GM12878 (cell line): ENCODE measurements around the gene AKAP13. TPM values are rescaled to one million over a fixed set of nuclear protein-coding genes. Genes with fewer than 3 reads are reported as not detected.

Experiments used
- ETV6 ChIP-seq, 2 experiments: fragments of 450-650 bp in 1 of 2; IDR thresholded peaks in 1 of 2; conservative IDR thresholded peaks in 1 of 2; 2 replicates each; pipeline ENCODE4 v1.6.1; 2014; ENCODE audit warnings: antibody characterized with exemption in 1 of 2, borderline replicate concordance in 1 of 2, low read depth in 1 of 2, mild to moderate bottlenecking in 1 of 2, moderate library complexity in 1 of 2
- GATAD2B ChIP-seq: fragments of 450-650 bp; conservative IDR thresholded peaks from 2 replicates; pipeline ENCODE4 v1.6.1; 2017; ENCODE audit warnings: low read depth, mild to moderate bottlenecking, moderate library complexity
- IRF5 ChIP-seq: fragments of 450-650 bp; IDR thresholded peaks from 2 replicates; pipeline ENCODE4 v1.6.1; 2017; ENCODE audit warnings: borderline replicate concordance
- MAX ChIP-seq: IDR thresholded peaks from 2 replicates; pipeline ENCODE4 v1.6.1; 2012; ENCODE audit warnings: low read depth, low read length, improper control_type of control experiment
- MTA3 ChIP-seq: IDR thresholded peaks from 2 replicates; pipeline ENCODE4 v1.6.1; 2012; ENCODE audit warnings: low read length, inconsistent platforms, borderline replicate concordance
- NFIC ChIP-seq: IDR thresholded peaks from 2 replicates; pipeline ENCODE4 v1.6.1; 2012; ENCODE audit warnings: low read depth, mild to moderate bottlenecking, inconsistent platforms, low read length, moderate library complexity
- NKRF ChIP-seq: fragments of 450-650 bp; conservative IDR thresholded peaks from 2 replicates; pipeline ENCODE4 v1.6.1; 2017; ENCODE audit warnings: mild to moderate bottlenecking, moderate library complexity
- NR2F1 ChIP-seq: fragments of 450-650 bp; conservative IDR thresholded peaks from 2 replicates; pipeline ENCODE4 v1.6.1; 2017; ENCODE audit warnings: mild to moderate bottlenecking
- POLR2AphosphoS5 ChIP-seq: IDR thresholded peaks from 2 replicates; pipeline ENCODE4 v1.6.1; 2011; ENCODE audit warnings: mild to moderate bottlenecking, low read length, inconsistent platforms
- RAD21 ChIP-seq: IDR thresholded peaks from 2 replicates; pipeline ENCODE4 v1.6.1; 2011; ENCODE audit warnings: mild to moderate bottlenecking, low read depth, low read length, moderate library complexity; ENCODE audit not compliant: insufficient read depth
- RBBP5 ChIP-seq: fragments of 200-600 bp; sonication (generic); conservative IDR thresholded peaks from 2 replicates; pipeline ENCODE4 v1.6.1; 2016
- RELB ChIP-seq: fragments of 450-650 bp; IDR thresholded peaks from 2 replicates; pipeline ENCODE4 v1.6.1; 2017; ENCODE audit warnings: low read depth, mild to moderate bottlenecking, moderate library complexity
- RFX5 ChIP-seq: IDR thresholded peaks from 2 replicates; pipeline ENCODE4 v1.6.1; 2011; ENCODE audit warnings: low read depth, low read length, improper control_type of control experiment
- SMARCA5 ChIP-seq: fragments of 450-650 bp; IDR thresholded peaks from 2 replicates; pipeline ENCODE4 v1.6.1; 2017; ENCODE audit warnings: mild to moderate bottlenecking
- SUPT20H ChIP-seq: IDR thresholded peaks from 2 replicates; pipeline ENCODE4 v1.6.1; 2011; ENCODE audit warnings: low read depth, mild to moderate bottlenecking, low read length, moderate library complexity, borderline replicate concordance; ENCODE audit not compliant: control insufficient read depth
- ZBTB33 ChIP-seq: fragments of 450-650 bp; IDR thresholded peaks from 2 replicates; pipeline ENCODE4 v1.6.1; 2017; ENCODE audit warnings: mild to moderate bottlenecking
- polyA plus RNA-seq, 11 experiments: library from polyadenylated mRNA; depleted of rRNA in 4 of 11; unstranded in 6 of 11; stranded (reverse) in 5 of 11; fragments of >200 nt; fragmentation: Nextera tagmentation in 4 of 11; fragmentation: Illumina TruSeq in 1 of 11; extraction: Ambion mirVana in 4 of 11; extraction: Trizol in 1 of 11; gene quantifications; 1 replicate in 1 of 11; 2 replicates in 10 of 11; pipeline versions ENCODE4 v1.2.1 to v1.2.3, GENCODE V29; 2011 to 2016; ENCODE audit warnings: inconsistent platforms in 2 of 11, missing spikeins in 2 of 11, low read depth in 1 of 11
- total RNA-seq, 4 experiments: library from RNA; depleted of rRNA in 3 of 4; stranded (reverse); fragments of >200 nt in 3 of 4; fragmentation: Illumina TruSeq in 1 of 4; extraction: Trizol in 1 of 4; gene quantifications; 2 replicates each; pipeline versions ENCODE4 v1.2.1 to v1.2.3, GENCODE V29; 2013 to 2021

Gene AKAP13
- total and polyA plus RNA-seq, 10 of the 15 experiments (the other 5 are each of a cell fraction or from before 2014, with no cell fraction given): 14.4 to 74.9 (median 55.1) TPM

- TF ChIP-seq RAD21: peak; percentile 57
- no peak for TF ChIP-seq RFX5
- TF ChIP-seq NR2F1: no peak
- no peak for TF ChIP-seq NFIC
- no peak for TF ChIP-seq SUPT20H
- no peak for TF ChIP-seq GATAD2B
- no peak for TF ChIP-seq ETV6 (conservative IDR thresholded peaks at IDR 0.05 in 1 of 2, IDR thresholded peaks at IDR 0.05 in 1 of 2; ENCODE audit: borderline replicate concordance in 1 of 2, low read depth in 1 of 2)
- TF ChIP-seq RELB: no peak
- TF ChIP-seq RBBP5: no peak
- no peak for TF ChIP-seq IRF5
- 0 out of 2 replicates have a peak, but pooled peaks have one; percentile 40 for TF ChIP-seq SMARCA5
- TF ChIP-seq MTA3: no peak
- no peak for TF ChIP-seq ZBTB33
- TF ChIP-seq NKRF: no peak
- TF ChIP-seq POLR2AphosphoS5: no peak
- TF ChIP-seq MAX: no peak
These were observed 34.1 kb downstream of the AKAP13 start (continued) for GRCh38 chr15:85414495-85414894.
